Motor neuron (in vitro differentiated cells): ENCODE measurements around the gene LSM14A. TPM values are rescaled to one million over a fixed set of nuclear protein-coding genes. Genes with fewer than 3 reads are reported as not detected.
"Not testable (repeated sequence)": the region's sequence is repeated elsewhere in the genome, so short reads cannot be mapped to it uniquely, and the experiment has no call there.

Experiments
- ATAC-seq, 8 experiments: fragments of 200-7000 bp; cut with Tn5 transposase; replicated peaks in 6 of 8; 2 replicates each; pipeline ENCODE4 v1.8.0; 2021; ENCODE audit warnings: mild to moderate bottlenecking in 8 of 8, moderate library complexity in 8 of 8
- H3K27ac ChIP-seq, 2 donors: fragments of 250-450 bp; sonication (Bioruptor Pico); 2 replicates each; pipeline ENCODE4 v1.9.0; 2021; ENCODE audit warnings: antibody characterized with exemption in 2 of 2, mild to moderate bottlenecking in 2 of 2, moderate library complexity in 1 of 2
- H3K4me1 ChIP-seq, 2 donors: fragments of 250-450 bp; sonication (Bioruptor Pico); replicated peaks in 1 of 2; 2 replicates each; pipeline ENCODE4 v1.6.1; 2021; ENCODE audit warnings: antibody characterized with exemption in 2 of 2, mild to moderate bottlenecking in 2 of 2, moderate library complexity in 1 of 2
- H3K4me3 ChIP-seq, 5 donors: fragments of 250-450 bp; sonication (Bioruptor Pico); 2 replicates each; pipeline ENCODE4 v1.9.0; 2021; ENCODE audit warnings: antibody characterized with exemption in 5 of 5, mild to moderate bottlenecking in 5 of 5, moderate library complexity in 4 of 5
- WGBS, 10 experiments: fragments of 450-650 bp; shearing (Covaris generic); methylation state at CpG; one replicate each; pipeline ENCODE4 v1.0.0; 2022; 5-methylcytosine and 5-hydroxymethylcytosine counted together
- in situ Hi-C, 9 experiments: fragments of 400-800 bp; cut with MboI; loops; one replicate each; pipeline ENCODE4 v1.15.0; 2021; ENCODE audit warnings: low sequenced_read_pairs in 9 of 9, low pct_unique_long_range_greater_than_20kb in 2 of 9; ENCODE audit not compliant: unreplicated experiment in 9 of 9
- total RNA-seq, 8 experiments: library from RNA; unstranded; fragments of 300-600 nt; gene quantifications; 2 replicates each; pipeline versions ENCODE4 v1.2.3 to v1.2.4, GENCODE V29; 2022

The LSM14A gene
- total RNA-seq, 8 experiments from 2014 or later, result 46.7 to 108 (median 76.7) TPM

DNA sequence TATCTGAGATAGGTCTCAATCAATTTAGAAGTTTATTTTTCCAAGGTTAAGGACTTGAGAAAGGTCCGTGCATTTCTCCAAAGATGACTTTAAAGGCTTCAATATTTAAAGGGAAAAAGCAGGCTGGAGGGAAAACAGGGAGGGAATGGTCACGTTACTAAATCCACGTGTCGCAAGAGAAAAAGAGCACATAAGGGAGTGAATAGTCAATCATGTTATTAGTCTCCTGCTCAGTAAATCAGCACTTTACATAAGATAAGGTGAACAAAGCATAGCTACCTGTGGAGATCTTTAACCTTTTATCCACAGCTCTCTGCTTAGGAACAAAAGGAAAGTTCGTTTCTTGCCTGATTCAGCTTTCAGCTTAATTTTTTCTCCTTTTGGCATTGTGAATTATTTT lies 31.3 kb upstream of the LSM14A start:
- H3K27ac ChIP-seq, result no peak overlapping the region
- no peak for ATAC-seq
- no peaks in the 10 kb centered on the region for H3K4me1 ChIP-seq
- in situ Hi-C loops, result loop anchor here in 1 of 9 experiments (10.0 kb wide), 1 partner anchor 366 kb away; no protein-coding TSS in a partner anchor
- no peak overlapping the region for H3K4me3 ChIP-seq
- WGBS, 10 experiments, result 20 to 63% (median 38%) methylated on average over 1 to 5 of the region's 5 CpGs; no CpG with 5 or more reads in 1 of the 10 experiments

DNA sequence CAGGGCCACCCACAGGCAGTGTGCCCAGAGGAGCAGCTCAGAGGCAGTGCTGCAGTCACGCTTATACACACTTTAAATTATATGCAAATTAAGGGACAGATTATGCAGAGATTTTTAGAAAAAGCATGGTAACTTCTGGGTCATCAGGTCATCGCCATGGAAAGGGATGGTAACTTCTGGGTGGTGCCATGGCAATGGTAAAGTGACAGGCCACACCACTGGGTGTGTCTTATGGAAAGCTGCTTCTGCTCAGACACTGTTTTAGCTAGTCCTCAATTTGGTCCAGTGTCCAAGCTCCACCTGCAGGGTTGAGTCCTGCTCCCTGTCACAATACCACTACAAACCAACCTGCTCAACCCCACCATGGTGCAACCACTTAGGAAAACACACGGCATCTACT lies 29.9 kb upstream of the LSM14A start:
- WGBS, 10 experiments, result 0 to 100% (median 89%) methylated on average over 1 to 2 of the region's 3 CpGs; no CpG with 5 or more reads in 4 of the 10 experiments
- in situ Hi-C loops, result loop anchor here in 1 of 9 experiments (10.0 kb wide), 1 partner anchor 368 kb away; no protein-coding TSS in a partner anchor
- no peak overlapping the region for H3K27ac ChIP-seq
- peak in 3 of 8 experiments; percentile 53 to 91 (median 57) for ATAC-seq
- no peak overlapping the region for H3K4me3 ChIP-seq
- no peaks in the 10 kb centered on the region for H3K4me1 ChIP-seq

DNA sequence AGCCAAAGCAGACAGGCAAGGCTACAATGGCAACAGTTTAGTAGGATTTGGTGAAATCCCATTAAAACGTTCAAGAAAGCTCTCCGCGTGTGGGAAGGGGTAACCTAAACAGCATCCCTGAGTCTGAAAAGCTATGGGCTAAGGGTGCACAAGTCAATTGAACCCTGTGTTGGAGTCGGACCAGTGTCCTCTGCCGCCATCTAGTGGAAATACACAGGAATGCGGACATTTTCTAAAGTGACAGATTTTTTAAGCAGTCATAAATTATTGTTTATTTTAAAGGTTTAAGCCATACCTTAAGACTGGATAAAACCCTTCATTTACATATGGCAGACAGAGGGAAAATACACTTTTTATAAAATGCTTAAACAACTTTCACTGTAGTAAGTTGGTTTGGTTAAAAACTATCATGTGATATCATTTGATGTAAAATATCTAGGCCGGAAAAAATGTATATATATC lies 26.5 kb upstream of the LSM14A start:
- peak; percentile 56 to 77 (median 66) for ATAC-seq
- H3K27ac ChIP-seq, result no peak overlapping the region
- in situ Hi-C loops, result loop anchor here in 1 of 9 experiments (10.0 kb wide), 1 partner anchor 371 kb away; no protein-coding TSS in a partner anchor
- no peak overlapping the region for H3K4me3 ChIP-seq
- no peaks in the 10 kb centered on the region for H3K4me1 ChIP-seq
- 0 to 50% (median 12%) methylated on average over 2 to 7 of the region's 7 CpGs; no CpG with 5 or more reads in 1 of the 10 experiments for whole genome bisulfite sequencing, 10 experiments

DNA sequence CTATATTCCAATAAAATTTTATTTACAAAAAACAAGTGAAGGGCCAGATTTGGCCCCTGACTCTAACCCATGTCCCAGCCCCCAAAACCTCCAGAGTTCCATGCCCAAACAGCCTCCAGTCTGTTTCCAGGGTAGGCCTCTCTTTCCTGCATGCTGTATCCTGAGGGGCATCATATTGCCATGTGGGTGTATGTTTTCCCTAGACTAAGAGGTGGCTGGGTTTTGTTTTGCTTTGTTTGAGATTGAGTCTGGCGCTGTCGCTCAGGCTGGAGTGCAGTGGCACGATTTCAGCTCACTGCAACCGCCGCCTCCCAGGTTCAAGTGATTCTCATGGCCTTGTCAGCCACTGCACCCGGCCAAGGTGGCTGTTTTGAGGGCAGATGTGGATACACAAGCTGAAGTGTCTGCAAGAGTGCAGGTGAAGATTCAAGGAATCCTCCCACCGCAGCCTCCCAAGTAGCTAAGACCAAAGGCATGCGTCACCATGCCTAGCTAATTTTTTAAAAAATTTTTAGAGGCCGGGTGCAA lies 23.6 kb upstream of the LSM14A start:
- 0 to 100% (median 89%) methylated on average over 1 to 7 of the region's 9 CpGs; no CpG with 5 or more reads in 2 of the 10 experiments for WGBS, 10 experiments
- no peak overlapping the region for H3K27ac ChIP-seq
- H3K4me1 ChIP-seq, result no peaks in the 10 kb centered on the region
- no peak for ATAC-seq
- in situ Hi-C loops, result loop anchor here in 1 of 9 experiments (10.0 kb wide), 1 partner anchor 374 kb away; no protein-coding TSS in a partner anchor
- no peak overlapping the region for H3K4me3 ChIP-seq

DNA sequence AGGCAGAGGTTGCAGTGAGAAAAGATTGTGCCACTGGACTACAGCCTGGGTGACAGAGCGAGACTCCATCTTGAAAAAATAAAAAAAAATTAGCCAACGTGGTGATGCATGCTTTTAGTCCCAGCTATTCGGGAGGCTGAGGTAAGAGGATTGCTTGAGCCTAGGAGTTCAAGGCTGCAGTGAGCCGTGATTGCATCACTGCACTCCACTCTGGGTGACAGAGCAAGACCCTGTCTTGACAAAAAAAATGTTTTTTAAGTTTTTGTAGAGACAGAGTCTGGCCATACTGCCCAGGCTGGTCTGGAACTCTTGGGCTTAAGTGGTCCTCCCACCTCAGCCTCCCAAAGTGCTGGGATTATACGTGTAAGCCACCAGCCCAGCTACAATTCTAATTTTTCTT lies 22.4 kb upstream of the LSM14A start:
- in situ Hi-C loops, result loop anchor here in 1 of 9 experiments (10.0 kb wide), 1 partner anchor 375 kb away; no protein-coding TSS in a partner anchor
- ATAC-seq, result no peak
- Histone ChIP-seq H3K27ac (no peak overlapping the region), H3K4me1 (no peaks in the 10 kb centered on the region), H3K4me3 (no peak overlapping the region)
- WGBS, 10 experiments, result 31 to 100% (median 82%) methylated on average over 1 to 5 of the region's 5 CpGs; no CpG with 5 or more reads in 3 of the 10 experiments

DNA sequence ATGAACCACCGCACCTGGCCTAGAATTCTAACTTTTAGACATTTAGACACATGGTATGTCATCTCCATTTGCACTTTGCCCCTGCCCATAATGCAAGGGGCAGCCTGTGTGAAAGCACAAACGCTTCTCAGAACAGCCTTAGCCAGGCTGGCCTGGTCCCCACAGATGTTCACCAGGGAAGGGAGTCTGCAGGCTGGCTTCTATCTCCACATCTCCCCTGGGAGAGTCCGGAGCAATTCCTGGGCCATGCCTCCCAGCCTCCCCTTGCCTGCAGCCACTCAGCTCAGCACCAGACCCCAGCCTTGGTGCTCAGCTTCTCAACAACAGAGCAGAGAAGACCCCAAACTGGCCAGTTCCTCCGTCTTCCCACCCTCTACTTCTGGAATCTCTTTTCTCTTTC lies 21.7 kb upstream of the LSM14A start:
- in situ Hi-C loops, result no loop called here
- Histone ChIP-seq H3K27ac (no peak overlapping the region), H3K4me1 (no peaks in the 10 kb centered on the region), H3K4me3 (no peak overlapping the region)
- 60 to 100% (median 94%) methylated on average over 1 to 3 of the region's 4 CpGs; no CpG with 5 or more reads in 5 of the 10 experiments for WGBS, 10 experiments
- no peak for ATAC-seq

DNA sequence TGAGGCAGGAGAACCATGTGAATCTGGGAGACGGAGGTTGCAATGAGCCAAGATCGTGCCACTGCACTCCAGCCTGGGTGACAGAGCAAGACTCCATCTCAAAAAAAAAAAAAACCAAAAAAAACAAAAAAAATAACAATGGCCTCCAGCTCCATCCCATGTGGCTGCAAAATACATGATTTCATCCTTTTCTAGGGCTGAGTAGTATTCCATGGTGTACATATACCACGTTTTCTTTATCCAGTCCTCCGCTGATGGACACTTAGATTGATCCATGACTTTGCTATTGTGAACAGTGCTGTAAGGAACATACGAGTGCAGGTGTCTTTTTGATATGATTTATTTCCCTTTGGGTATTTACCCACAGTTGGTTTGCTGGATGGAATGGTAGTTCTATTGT lies 20.9 kb upstream of the LSM14A start:
- no peak for ATAC-seq
- no peak overlapping the region for H3K27ac ChIP-seq
- no peak overlapping the region for H3K4me3 ChIP-seq
- 62 to 100% (median 75%) methylated on average over 2 to 5 of the region's 5 CpGs; no CpG with 5 or more reads in 3 of the 10 experiments for WGBS, 10 experiments
- in situ Hi-C loops, result no loop called here
- no peaks in the 10 kb centered on the region for H3K4me1 ChIP-seq

DNA sequence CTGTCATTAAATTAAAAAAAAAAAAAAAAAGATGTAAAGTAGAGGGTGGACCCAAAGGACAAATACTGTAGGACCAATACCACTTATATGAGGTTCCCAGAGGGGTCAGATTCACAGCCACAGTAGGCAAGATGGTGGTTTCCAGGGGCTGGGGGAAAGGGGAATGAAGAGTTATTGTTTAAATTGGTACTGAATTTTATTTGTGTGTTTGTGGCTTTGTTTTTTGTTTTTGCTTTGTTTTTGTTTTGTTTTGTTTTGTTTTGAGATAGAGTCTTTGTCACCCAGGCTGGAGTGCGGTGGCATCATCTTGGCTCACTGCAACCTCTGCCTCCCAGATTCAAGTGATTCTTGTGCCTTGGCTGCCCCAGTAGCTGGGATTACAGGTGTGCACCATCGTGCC lies 17.9 kb upstream of the LSM14A start:
- in situ Hi-C loops, result no loop called here
- 36 to 100% (median 84%) methylated on average over 1 to 2 of the region's 2 CpGs; no CpG with 5 or more reads in 4 of the 10 experiments for WGBS, 10 experiments
- no peak for ATAC-seq

DNA sequence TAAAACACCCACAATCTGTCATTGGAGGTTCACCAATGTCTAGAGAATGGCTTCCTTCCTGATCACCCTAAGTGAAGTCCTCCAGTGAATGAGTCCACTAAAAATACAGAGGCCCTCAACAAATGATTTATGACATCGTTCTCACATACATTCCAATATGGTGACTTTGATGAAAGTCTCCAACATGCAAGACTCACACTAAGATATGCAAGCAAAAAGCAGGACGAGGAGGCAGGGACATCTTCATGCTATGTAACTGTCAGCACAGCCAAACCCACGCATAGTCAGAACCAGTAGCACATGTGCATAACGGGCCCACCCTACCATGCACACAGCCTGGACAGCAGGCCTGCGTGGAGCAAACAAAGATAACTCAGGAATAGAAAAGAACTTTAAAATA lies 16.6 kb upstream of the LSM14A start:
- 10 to 100% (median 83%) methylated on average over 2 to 5 of the region's 5 CpGs; no CpG with 5 or more reads in 1 of the 10 experiments for WGBS, 10 experiments
- in situ Hi-C loops, result no loop called here
- no peak overlapping the region for H3K27ac ChIP-seq
- ATAC-seq, result peak in 3 of 8 experiments; percentile 27 to 100 (median 99)
- no peaks in the 10 kb centered on the region for H3K4me1 ChIP-seq
- H3K4me3 ChIP-seq, result no peak overlapping the region

More for the DNA sequence above, 17.9 kb upstream of the LSM14A start:
- H3K4me3 ChIP-seq, result no peak overlapping the region
- no peak overlapping the region for H3K27ac ChIP-seq
- H3K4me1 ChIP-seq, result no peaks in the 10 kb centered on the region

DNA sequence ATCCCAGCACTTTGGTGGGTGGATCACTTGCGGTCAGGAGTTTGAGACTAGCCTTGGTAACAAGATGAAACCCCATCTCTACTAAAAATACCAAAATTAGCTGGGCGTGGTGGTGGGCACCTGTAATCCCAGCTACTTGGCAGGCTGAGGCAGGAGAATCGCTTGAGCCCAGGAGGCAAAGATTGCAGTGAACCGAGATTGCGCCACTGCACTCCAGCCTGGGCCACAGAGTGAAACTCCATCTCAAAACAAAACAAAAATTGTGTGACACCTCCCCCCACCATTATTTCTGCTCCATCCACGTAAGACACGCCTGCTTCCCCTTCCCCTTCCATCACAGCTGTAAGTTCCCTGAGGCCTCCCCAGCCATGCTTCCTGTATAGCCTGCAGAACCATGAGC lies 13.3 kb upstream of the LSM14A start:
- WGBS, 10 experiments, result 69 to 100% (median 85%) methylated on average over 3 to 5 of the region's 7 CpGs; no CpG with 5 or more reads in 5 of the 10 experiments
- in situ Hi-C loops, H3K4me3 ChIP-seq, ATAC-seq, H3K27ac ChIP-seq, H3K4me1 ChIP-seq: not testable (repeated sequence)

DNA sequence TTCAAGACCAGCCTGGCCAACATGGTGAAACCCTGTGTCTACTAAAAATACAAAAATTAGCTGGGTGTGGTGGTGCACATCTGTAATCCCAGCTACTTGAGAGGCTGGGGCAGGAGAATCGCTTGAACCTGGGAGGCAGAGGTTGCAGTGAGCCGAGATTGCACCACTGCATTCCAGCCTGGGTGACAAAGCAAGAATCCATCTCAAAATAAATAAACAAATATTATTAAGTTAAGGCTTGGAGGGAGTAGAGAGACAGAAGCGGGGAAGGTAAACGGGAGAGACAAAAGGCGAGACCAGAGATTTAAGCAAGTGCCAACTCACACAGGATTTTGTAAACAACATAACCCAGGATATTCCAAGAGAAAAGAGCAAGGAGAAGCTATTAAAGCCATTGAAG lies 12.8 kb upstream of the LSM14A start:
- H3K4me1 ChIP-seq, H3K27ac ChIP-seq, in situ Hi-C loops, H3K4me3 ChIP-seq, ATAC-seq: not testable (repeated sequence)
- 80 to 100% (median 94%) methylated on average over 1 to 5 of the region's 5 CpGs; no CpG with 5 or more reads in 3 of the 10 experiments for WGBS, 10 experiments

DNA sequence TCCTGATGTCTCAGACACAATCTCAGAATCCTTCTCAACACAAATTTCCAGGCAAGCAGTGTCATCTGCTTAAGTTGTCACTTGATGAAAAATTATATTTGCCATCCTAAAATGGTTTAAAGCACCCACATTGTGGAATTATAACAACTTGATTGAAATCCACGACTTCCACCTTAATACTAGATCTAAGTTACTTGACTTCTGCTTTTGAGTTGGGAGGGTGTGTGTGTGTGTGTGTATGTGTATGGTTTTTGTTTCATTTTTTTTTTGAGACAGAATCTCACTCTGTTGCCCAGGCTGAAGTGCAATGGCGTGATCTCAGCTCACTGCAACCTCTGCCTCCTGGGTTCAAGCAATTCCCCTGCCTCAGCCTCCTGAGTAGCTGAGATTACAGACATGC lies 10.4 kb upstream of the LSM14A start:
- ATAC-seq, H3K27ac ChIP-seq, H3K4me1 ChIP-seq, in situ Hi-C loops, H3K4me3 ChIP-seq: not testable (repeated sequence)
- WGBS, 10 experiments, result 80 to 100% (median 88%) methylated on average over 1 to 2 of the region's 2 CpGs; no CpG with 5 or more reads in 7 of the 10 experiments

DNA sequence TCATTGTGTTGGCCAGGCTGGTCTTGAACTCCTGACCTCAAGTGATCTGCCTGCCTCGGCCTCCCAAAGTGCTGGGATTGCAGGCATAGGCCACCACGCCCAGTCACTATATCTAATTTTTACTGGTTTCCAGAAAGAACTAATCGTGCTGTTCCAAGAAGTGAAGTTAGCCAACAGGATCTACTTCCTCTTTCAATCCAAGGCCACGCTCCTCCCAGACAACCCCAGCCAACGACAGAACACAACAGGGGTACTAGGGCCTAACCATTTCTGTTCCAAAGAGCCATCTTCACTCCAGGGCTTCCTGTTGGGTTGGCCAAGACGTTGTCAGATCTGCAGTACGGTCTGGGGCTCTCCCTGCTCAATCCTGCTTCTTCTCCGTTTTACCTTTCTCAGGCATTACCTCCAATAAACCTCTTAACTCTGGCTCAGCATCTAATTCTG lies 7.0 kb upstream of the LSM14A start:
- in situ Hi-C loops, result no loop called here
- 33 to 100% (median 67%) methylated on average over 2 to 8 of the region's 8 CpGs for WGBS, 10 experiments
- Histone ChIP-seq H3K27ac (no peak overlapping the region), H3K4me1 (peaks cover 0 to under 1% of the 10 kb centered on the region in 2 donors), H3K4me3 (no peak overlapping the region)
- no peak for ATAC-seq
